Purkinje cell (primary cell): ENCODE data around the gene ZNF705A. TPM values are rescaled to one million over a fixed set of nuclear protein-coding genes. Genes with fewer than 3 reads are reported as not detected.

ENCODE experiments used
- polyA plus RNA-seq: library from polyadenylated mRNA; unstranded; fragments of >200 nt; fragmentation: Nextera tagmentation; gene quantifications from 2 replicates; pipeline ENCODE4 v1.2.1, GENCODE V29; 2014

ZNF705A gene
- polyA plus RNA-seq = 0.97 TPM in 1 of 2 replicates, not detected in the other

GRCh38 chr12:8156845-8157244 lies at the start of gene ZNF705A:
TSS of gene ZNF705A (plus strand) at chr12:8157015. CDS start at chr12:8172626, 15,611 bp downstream.

DNA sequence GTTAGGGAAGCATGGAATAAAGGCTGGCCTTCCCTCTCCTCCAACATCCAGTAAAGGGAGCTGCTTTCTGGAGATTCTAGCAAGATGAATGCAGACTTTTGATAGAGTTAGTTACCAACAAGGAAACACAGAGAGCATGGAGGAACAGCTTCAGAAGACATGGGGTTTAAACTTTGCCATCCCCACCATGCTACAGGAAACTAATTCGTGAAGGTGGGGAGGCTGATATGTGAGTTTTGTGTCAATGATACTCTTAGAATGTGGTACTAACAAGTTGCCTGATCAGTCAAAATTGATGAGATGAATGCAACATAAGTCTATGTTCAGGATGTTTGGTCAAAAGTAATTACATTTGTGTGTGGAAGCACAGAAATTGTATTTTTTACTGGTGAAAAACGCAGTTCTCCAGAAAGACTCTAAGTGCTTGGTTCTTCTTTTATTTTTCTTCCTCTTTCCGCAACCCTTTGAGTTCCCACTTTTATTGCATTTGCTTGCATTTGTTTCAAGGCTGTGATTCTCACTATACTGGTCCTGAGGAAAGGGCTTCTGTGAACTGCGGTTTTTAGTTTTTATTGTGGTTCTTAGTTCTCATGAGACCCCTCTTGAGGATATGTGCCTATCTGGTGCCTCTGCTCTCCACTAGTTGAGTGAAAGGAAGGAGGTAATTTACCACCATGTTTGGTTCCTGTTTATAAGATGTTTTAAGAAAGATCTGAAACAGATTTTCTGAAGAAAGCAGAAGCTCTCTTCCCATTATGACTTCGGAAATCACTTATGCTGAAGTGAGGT lies 33.5 kb upstream of the ZNF705A start, which contains the start of gene CLEC4A:
Gene CLEC4A (plus strand): TSS at position 494 of the 789 bp plus-strand sequence. CDS start 262 bp downstream, at position 756.

GRCh38 chr12:8226992-8227731 lies 70.3 kb downstream of the ZNF705A start, which contains the start of gene FAM90A1:
TSS of gene FAM90A1 (minus strand) at chr12:8227618. CDS start at chr12:8224832, 2,786 bp downstream.

Other genes starting within 250 kb of the ZNF705A start
- 117 and 151 TPM in 2 replicates for gene SLC2A3, start 220.8 kb upstream of the ZNF705A start, polyA plus RNA-seq
- gene FOXJ2, start 124.3 kb upstream of the ZNF705A start, polyA plus RNA-seq = 1.2 and 1.4 TPM in 2 replicates
- not detected in 2 replicates for gene C3AR1, start 90.7 kb upstream of the ZNF705A start, polyA plus RNA-seq
- 69.7 and 73.0 TPM in 2 replicates for gene NECAP1, start 74.7 kb upstream of the ZNF705A start, polyA plus RNA-seq
- 1.2 and 3.8 TPM in 2 replicates for gene CLEC4A, start 33.4 kb upstream of the ZNF705A start, polyA plus RNA-seq
- gene FAM90A1, start 70.6 kb downstream of the ZNF705A start, polyA plus RNA-seq = 0.29 TPM in 1 of 2 replicates, not detected in the other